LNCaP clone FGC (cell line): ENCODE data around the gene PSMD12.
"Not testable (repeated sequence)": the region's sequence is repeated elsewhere in the genome, so short reads cannot be mapped to it uniquely, and the experiment has no call there.

ENCODE experiments used
- DNase-seq: peaks from one replicate; pipeline ENCODE4 v3.0.0-alpha.2; 2011; ENCODE audit warnings: low read depth
- H3K4me3 ChIP-seq: 2 replicates; pipeline ENCODE4 v1.5.1; 2011; ENCODE audit warnings: mild to moderate bottlenecking, low read depth, low read length, control low read depth
- CTCF ChIP-seq: IDR thresholded peaks from 2 replicates; pipeline ENCODE4 v1.5.1; 2012; ENCODE audit warnings: mild to moderate bottlenecking; ENCODE audit not compliant: control insufficient read depth, insufficient read depth; ENCODE audit errors: extremely low read depth

PSMD12 gene

GRCh38 chr17:67411397-67411796 lies 45.0 kb upstream of the PSMD12 start:
- H3K4me3 ChIP-seq: no peak overlapping the region
- TF ChIP-seq CTCF: no peak
- DNase-seq: no peak

- not testable (repeated sequence) for DNase-seq, H3K4me3 ChIP-seq
These were observed 42.1 kb upstream of the PSMD12 start for GRCh38 chr17:67408455-67408830.

GRCh38 chr17:67403483-67403882 lies 37.1 kb upstream of the PSMD12 start:
- TF ChIP-seq CTCF: no peak

GRCh38 chr17:67403065-67403464 lies 36.7 kb upstream of the PSMD12 start:
- no peak for TF ChIP-seq CTCF
- H3K4me3 ChIP-seq: no peak overlapping the region
- DNase-seq: no peak

More at GRCh38 chr17:67403483-67403882, 37.1 kb upstream of the PSMD12 start:
- DNase-seq: no peak
- H3K4me3 ChIP-seq: no peak overlapping the region

- TF ChIP-seq CTCF: no peak
- DNase-seq: no peak
- no peak overlapping the region for H3K4me3 ChIP-seq
These were observed 35.5 kb upstream of the PSMD12 start for GRCh38 chr17:67401598-67402504.

GRCh38 chr17:67401106-67401505 lies 34.7 kb upstream of the PSMD12 start:
- no peak overlapping the region for H3K4me3 ChIP-seq
- no peak for TF ChIP-seq CTCF
- DNase-seq: no peak

GRCh38 chr17:67400193-67400592 lies 33.8 kb upstream of the PSMD12 start:
- no peak overlapping the region for H3K4me3 ChIP-seq
- no peak for TF ChIP-seq CTCF
- no peak for DNase-seq
